ENCODE measurements around the gene PPP1R1A.

The PPP1R1A gene

DNA sequence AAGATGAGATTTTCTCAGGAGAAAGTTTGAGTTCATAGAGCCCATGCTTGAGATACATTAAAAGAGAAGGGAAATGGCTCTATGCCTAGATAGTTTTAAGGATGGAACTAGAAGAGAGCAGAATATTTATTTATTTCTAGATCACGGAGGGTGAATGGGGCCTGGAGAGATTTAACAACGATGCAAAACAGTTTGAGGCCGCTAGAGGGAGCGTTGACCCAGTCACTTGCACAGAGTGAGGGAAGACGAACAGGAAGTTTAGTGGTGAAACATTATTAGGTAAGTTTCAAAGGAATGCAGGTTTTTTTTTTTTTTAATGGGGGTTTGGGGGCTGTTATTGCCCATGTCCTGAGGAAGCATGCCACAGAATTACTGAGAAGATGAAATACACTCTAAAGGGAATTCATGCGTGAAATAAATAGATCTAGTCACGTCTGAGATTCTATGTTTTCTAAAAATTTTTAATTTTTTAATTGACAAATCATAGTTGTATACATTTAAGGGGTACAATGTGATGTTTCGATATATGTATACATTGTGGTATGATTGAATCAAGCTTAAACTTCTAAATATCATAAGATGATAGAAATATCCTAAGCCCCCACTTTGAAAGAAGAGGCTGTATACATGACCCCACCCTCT, 14.8 kb upstream of the PPP1R1A start:
- DNase-seq (ENCODE audit: low read depth) = peak; percentile 37

DNA sequence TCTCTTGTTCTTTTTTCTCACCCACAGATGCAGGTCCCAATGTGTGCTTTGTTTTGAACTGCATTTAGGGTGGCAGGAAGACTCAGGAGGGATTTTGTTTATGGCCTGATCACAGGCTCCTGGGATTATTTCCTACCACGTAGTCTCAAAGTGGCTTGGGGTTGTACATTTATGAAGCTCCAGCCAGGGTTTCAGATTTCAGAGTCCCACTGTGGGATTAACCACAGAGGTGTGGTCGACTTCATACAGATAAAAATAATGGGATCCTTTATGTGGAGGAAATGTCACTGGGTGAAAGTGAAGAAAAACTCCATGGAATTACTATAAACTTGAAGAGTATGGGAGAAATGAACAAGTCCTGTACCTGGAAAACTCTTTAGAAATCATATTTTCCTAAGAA, 14.2 kb upstream of the PPP1R1A start:
- no peak for DNase-seq (ENCODE audit: low read depth)

DNA sequence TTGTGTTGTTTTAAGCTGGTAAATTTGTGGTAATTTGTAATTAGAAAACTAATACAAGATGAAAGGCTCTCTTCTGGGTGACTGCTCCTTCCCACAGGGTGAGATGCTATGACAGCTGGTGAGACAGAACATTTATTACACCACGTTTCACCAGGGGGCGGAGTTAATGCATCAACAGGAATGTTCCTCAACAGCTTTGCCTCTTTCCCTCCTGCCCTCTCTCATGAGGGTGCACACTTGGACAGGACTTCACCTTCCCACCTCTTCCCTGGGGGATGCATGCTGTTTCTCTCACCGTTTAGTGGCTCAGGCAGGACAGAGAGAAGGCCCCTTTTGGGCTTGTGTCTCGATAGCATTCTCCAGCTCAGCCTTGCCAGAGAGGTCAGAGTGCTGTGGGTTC, 13.4 kb upstream of the PPP1R1A start:
- DNase-seq (ENCODE audit: low read depth) = no peak

DNA sequence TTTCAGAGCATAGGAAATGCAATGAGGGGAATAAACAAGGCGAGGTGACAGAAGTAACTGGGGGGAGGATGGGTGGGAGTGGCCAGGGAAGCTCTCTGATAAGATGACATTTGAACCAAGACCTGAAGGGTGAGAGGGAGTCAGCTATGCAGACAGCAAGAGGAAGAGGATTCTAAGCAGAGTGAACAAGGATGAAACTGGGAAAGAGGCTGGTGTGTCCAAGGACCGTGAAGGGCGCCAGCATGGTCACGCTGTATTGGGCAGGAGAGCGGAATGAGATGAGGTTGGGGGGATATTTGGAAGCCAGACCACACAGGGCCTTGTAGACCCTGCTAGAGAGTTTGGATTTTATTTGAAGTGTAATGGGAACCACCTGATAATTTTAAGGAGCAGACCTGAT, 10.5 kb upstream of the PPP1R1A start:
- no peak for DNase-seq (ENCODE audit: low read depth)

DNA sequence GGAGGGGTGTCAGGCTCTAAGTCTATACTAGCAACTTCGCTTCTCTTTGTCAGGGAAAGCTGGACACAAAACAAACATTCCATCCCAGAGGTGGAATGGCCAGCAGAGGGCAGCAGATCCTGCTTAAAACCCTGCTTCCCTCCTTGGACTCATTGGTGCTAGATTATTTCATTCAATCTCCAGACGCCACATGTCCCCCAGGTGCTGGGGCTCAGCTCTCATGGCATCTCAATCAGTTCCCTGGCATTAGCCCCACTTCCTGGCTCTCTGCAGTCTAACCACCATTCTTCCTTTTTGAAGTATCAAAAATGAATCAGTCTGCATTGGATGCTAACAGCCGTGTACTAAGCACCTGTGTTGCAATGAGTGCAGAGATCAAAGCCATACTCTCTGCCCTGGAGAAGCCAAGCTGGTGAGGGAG, 8.1 kb upstream of the PPP1R1A start:
- DNase-seq (ENCODE audit: low read depth) = peak; percentile 18

DNA sequence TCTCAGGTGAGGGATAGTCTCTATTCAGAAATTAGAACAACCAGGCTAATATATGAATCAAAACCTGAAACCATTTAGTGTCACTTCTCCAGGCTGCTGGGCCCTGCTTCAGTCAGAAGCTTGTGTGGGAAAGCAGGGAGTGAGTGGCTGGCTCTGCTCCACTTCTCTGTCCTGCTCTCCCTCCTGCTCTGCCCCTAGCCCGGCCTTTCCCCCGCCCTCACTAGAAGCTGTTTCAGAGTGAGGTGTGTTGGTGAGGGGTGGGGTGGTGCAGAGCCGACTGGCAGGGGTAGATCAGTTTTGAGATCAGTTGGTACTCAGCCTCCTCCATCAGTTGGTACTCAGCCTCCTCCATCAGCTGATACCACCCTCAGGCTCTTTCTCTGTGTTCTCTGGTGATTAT, 7.0 kb upstream of the PPP1R1A start:
- no peak for DNase-seq (ENCODE audit: low read depth)

DNA sequence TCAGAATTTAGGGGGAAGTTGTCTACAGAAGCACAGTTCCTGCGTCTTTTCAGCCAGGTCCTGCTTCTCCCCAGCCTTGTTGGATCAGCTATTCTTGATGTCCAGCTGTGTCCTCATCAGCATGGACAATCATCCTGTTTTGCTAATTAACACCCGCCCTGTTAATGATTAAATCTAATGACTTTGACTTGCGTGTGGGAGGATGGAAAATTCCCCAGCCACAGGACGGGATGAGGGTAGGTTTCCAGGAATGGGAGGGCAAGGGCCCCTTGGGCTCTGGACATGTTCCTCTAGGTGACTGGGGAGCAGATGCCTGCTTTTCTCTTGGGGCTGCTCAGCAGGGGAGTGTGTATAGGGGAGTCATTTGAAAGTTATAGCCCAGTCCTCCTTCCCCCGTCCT, 5.3 kb upstream of the PPP1R1A start:
- DNase-seq (ENCODE audit: low read depth) = no peak

DNA sequence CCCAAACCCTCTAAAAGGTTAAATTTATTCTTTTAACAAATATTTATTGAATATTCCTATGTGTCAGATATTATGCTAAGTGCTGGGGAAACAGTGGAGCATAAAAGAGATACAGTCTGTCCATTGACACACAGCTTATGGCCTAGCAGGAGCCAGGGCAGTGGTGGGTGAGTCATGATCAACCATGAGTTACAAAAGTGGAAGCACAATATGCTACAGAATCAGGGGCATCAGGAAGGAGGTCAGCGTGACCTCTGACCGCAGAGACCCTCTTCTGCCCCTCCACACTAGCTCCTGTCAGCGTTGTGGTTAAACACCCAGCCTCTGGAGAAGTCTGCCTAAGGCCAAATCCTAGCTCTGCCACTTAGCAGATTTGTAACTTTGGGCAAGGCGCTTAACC, 4.7 kb upstream of the PPP1R1A start:
- DNase-seq (ENCODE audit: low read depth) = no peak

DNA sequence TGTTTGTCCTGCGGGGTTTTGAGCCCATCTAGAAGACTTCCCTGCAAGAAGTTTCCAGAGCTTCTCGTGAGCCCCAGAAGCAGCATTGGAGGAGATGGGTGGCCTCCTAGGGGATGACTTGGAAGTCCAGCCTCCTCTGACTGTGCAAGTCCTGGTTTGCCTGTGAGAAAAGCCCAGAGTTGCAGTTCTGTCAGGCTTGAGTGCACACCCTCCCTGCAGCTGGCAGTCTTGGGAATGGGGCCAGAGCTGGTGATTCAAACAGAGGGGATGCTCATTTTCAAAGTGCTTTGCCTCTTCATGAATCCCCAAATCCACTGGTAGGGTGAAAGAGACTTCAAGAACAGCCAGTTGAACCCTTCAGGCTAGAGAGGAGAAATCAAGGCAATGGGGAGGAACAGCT, 3.9 kb upstream of the PPP1R1A start:
- DNase-seq (ENCODE audit: low read depth) = no peak

DNA sequence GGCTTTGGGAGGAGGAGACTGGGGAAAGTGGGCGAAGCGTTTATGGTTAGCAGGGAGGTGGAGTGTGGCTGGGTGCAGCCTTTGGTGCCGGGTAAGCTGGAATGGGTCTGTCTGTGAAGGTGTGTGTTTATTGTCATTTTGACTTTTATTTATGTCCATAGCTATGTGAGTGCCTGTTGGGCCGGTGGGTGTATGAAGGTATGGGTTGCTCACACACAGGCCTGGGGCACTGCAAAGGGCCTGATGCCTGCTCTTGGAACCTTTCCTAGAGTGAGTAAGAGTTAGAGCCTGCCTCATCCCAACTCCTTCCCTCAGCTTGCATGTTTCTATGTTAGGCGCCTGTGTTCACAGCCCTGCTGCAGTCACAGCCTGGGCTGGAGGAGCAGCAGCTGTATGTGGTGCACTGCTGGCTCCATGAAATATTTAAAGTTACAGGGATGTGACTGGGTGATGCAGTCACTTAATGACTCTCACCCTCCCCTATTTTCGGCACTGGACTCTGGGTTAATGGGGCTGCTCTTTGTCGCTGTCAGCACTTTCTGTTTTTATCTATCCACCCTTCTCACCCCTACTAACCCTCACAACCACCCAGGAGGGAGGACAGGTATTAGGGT, 2.6 kb upstream of the PPP1R1A start:
- no peak for DNase-seq (ENCODE audit: low read depth)

DNA sequence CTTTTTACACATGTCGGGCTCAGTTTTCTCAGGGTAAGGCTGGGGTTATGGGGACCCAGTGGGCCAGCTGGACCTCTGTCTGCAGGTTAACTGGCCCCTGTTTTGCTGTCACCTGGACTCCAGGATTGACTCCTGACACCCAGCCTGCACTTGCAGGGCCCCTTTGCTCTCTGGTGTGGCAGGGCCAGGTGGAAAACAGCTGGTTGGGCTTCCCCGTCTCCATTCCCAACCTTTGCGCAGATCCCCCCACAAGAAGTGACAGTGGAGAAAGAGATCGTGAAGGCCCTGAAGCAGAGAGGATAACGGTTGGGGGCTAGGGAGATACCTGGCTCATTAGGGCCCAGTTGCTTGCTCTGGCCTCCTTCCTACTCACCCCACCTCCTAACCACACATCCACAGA, 1.5 kb upstream of the PPP1R1A start:
- no peak for DNase-seq (ENCODE audit: low read depth)

DNA sequence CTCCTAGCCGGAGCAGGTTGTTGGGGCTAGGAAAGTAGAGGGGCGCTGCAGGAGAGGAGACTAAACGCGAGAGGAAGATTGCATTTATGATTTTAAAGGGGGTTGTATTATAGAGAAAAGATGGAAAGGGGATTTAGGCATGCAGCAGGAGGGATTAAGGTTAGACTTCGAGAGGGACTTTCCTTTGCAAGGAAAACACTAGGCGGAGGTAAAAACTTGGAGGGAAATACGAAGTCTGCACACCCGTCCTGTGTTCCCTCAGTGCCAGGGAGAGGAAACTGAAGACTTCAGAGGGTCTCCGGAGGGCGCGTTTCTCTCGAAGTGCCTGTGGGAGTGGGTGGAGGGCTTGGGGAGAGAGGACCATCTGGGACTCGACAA, 420 bp upstream of the PPP1R1A start:
- DNase-seq (ENCODE audit: low read depth) = no peak

DNA sequence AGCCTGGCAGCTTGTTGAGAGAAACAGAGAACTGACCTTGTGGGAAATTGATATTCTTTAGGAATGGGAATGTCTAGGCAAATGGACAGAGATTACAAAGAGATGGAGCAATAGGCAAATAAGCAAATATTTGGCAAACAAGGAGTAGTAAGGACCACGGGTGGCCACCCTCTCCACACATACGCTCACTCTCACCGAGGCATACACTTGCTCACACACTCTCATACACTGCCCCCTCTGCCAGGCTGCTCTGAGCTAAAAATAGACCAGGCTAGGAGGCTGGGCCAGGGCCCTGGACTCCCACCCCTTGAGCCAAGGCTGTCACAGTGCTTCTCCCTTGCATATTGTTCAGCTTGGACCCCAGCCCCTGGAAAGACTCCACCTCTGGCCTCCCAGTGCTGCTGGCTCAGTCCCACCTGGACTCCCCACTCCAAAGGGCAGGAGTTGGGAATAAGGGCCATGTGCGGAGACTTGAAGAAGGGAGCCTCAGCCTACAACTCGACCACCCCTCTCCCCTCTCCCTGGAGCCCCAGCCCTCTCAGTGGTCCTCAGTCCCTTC, 1.1 kb downstream of the PPP1R1A start:
- DNase-seq (ENCODE audit: low read depth) = no peak

DNA sequence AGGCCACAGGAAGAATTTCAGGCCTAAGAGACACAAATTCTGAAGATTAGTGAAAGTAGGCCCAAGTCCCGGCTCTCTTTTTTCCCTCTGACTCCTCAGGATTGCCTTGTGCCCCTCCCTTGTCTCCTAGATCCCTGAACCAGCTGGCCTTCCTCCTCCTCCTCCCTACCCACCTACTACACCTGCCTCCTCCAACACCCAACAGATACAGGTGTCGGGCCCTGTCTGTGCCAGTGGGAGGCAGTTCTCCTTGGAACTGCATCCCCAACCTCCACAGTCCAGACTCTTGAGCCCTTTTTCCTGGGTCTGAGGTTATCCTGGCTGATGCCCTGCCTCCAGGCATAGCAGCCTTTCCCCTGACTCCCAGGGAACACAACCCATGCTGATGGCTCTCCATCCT, 1.8 kb downstream of the PPP1R1A start:
- no peak for DNase-seq (ENCODE audit: low read depth)

DNA sequence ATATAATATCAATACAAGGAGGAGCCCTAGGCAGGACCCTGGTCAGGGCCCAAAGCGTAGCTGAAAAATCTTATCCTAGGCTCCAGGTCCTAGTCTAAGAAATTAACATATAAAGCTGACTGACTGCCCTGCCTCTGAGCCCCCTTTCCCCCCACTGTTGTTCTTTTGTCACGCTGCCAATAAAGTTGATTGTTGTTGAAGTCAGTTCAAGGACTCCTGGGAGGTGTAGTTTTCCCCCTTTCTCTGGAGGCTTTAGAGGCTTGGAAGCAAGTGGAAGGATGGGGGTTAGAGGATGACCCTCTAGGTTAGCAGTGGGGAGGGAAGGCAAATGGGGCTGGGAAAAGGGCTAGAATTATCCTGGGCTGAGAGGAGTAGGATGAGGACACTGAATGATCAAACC, 3.2 kb downstream of the PPP1R1A start:
- no peak for DNase-seq (ENCODE audit: low read depth)

DNA sequence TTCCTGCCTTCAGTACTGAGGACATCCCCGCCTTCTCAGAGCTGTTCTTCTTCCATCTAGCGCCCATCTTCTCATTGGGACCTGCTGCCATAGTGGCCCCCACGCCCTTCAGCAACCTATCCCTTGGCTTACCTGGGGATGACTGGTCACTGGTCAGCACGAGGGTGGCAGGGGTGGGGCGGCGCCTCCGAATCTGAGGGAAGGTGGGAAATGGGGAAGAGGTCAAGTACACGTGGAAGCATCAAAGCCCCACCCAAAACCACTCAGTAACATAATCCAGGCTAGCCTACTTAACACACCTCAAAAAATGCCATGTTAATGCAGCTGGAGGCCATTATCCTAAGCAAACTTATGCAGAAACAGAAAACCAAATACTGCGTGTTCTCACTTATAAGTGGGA, 4.3 kb downstream of the PPP1R1A start:
- DNase-seq (ENCODE audit: low read depth) = no peak

DNA sequence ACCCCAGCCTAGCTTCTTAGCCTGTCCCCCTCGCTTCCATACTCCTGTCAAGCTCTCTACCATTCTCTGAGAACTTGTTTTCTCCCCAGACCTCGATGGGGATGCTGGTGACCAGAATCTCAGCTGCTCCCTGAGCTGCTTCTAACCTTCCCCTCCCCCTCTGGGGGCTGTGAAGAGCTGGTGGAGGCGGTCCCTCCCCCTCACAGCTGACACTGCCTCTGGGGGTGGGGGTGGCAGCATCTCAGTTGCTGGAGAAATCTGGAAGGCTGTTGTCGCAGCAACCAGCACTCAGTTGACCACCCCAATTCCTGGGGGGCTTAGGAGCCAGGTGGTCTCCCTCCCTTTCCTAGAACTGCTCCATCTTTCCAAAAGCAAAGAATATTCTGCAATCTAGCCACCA, 4.7 kb downstream of the PPP1R1A start:
- DNase-seq (ENCODE audit: low read depth) = no peak

DNA sequence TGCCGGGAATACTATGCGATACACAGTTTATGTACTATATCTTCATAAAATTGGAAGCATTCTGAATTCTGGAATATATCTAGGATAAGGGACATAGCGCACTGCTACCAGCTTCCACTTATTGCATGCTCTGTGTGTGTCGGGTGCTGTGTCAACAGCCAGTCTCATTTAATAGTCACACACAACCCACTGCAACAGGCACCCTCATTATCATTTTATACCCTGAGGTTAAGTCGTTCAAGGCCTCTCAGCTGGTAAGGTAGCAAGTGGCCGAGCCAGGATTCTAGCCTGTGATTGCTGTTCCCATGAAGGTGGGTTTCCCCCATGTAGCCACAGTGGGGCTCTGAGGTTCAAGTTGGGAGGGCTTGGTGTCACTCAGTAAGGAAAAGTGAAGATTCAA, 7.0 kb downstream of the PPP1R1A start:
- no peak for DNase-seq (ENCODE audit: low read depth)

DNA sequence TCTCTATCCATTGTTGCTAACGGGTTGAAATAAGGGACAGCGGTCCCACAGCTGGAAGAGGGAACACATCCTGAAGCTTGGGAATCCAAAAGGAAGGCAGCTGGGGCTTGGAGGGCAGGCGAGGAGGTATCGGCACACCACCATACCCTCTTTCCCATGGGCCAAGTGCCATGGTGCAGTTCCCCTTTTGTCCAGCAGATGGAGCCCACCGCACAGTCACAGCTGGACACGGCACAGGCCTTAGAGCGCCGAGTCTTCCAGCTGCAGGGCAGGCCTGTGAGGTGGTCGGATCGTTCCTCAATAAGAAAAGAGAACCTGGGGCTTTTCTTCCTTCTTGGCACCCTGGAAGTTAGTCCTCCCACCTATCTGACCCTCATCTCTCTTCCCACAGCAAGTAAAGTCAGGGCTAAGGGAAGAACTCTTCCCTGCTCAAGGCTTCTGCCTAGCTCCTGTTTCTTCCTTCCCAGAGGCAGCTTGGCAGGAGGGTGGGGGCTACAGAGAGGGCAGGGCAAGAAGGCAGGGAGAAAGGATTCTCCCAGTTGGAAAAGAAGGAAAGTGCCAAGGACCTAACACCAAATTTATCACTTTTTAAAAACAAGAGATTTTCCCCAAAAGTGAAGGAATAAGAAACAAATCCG, 8.6 kb downstream of the PPP1R1A start:
- DNase-seq (ENCODE audit: low read depth) = peak; percentile 62

DNA sequence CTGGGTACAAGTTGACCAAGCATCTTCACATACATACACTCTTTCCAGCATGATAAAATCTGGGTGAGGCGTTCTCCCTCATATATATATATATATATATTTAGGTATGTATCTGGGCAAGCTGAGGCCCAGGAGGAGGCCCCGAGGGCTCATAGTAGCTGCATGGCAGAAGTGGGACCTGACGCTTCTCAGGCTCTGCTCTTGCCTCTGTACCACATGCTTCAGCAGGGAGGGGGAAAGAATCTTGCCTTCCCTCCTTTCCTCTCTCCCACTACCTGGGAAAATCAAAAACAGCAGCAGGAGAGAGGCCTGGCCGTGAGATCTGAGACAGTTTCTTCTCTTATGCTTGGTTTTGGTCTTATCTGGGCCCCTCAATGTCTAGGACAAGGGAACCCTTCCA, 9.2 kb downstream of the PPP1R1A start:
- no peak for DNase-seq (ENCODE audit: low read depth)

DNA sequence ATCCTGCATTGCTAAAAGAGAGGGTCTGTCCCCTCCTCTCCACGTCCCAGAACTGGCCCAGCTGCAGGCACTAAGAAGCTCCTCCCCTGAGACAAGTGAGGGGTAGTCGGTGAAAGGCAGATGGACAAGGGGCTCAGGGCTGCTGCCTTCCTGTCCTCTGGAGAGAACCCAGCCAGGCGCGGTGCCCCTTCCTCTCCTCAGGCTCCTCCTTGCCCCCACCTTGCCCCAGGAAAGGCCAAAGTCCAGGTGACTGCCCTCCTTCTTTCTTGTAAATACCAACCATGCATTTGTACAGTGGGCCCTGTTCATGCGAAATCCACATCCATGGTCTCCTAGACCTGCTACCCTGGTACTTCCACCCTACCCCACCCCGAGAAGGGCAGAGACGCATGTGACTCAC, 9.7 kb downstream of the PPP1R1A start:
- no peak for DNase-seq (ENCODE audit: low read depth)

DNA sequence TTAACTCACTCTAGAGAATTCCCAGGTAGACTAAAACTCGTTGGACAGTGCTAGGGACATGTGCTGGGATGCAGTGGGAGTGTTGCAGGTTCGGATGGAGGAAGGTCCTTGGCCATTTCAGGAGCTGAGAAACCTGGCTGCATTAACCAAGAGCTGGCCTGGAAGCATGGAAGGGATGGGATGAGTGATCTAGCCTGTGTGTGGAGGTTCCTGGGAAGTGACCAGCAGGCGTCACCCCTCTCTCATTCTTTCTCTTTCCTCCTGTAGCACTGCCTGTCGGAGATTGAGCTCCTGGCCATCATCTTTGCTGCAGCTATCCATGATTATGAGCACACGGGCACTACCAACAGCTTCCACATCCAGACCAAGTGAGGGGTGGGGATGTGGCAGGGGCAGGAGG, 15.6 kb downstream of the PPP1R1A start:
- DNase-seq (ENCODE audit: low read depth) = no peak

Measured in stimulated activated CD4-positive, alpha-beta T cell treated with anti-CD3 and anti-CD28 coated beads, Interleukin-2, amount 100 ng/mL, for 4 hours (primary cell).